ENCODE measurements around the gene VMP1. TPM values are rescaled to one million over a fixed set of nuclear protein-coding genes. Genes with fewer than 3 reads are reported as not detected.
A peak's percentile ranks its signal among the peaks of the same experiment; 100 is the strongest.
"Not testable (repeated sequence)": the region's sequence is repeated elsewhere in the genome, so short reads cannot be mapped to it uniquely, and the experiment has no call there.

Gene VMP1
- total and polyA plus RNA-seq, 2 of the 4 experiments (the other 2 are of a cell fraction) = 89.8 to 197 TPM

DNA sequence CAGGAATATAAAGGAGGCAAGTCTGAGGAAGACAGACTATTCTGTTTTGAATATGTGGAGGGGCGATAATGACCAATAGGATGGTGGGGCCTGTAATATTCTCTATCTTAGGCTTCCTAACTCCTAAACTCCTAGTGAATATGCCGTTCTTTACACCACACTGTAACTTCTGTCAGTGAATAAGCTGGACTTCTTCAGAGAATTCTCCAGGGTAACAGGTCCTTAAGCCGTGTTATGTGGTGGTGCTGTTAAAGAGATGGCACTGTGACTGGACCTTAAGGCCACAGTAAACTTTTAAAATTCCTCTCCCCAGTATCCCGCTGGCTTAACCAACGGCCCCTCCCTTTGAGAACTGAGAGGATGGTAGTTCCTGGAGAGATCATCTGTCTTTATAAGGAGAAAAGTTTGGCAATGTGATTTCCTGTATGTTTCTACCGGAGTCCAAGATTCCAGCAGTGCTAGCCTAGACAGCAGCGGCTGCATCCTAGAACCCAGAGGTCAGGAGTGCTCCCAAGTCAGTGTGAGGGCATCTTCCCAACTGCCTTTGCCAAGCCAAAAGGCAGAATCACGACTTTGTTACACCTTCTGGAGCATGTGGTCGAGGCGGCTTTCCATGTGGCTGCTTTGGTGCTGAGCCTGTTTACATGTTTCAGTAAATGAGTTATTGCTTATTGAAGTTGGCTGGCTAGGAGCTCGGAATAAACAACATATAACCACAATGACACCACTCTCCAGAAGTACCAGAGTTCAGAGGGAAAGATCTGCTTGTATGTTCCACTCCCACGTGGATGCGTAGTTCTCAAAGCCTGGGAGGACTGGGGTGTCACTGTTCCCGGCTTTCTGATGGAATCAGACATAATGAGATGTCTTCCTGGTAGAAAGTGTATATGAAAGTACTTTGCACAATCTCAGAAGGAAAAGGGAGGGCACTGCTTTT lies 144.3 kb downstream of the VMP1 start (continued):
- TF ChIP-seq, protein P1, sequence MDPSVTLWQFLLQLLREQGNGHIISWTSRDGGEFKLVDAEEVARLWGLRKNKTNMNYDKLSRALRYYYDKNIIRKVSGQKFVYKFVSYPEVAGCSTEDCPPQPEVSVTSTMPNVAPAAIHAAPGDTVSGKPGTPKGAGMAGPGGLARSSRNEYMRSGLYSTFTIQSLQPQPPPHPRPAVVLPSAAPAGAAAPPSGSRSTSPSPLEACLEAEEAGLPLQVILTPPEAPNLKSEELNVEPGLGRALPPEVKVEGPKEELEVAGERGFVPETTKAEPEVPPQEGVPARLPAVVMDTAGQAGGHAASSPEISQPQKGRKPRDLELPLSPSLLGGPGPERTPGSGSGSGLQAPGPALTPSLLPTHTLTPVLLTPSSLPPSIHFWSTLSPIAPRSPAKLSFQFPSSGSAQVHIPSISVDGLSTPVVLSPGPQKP (IDR thresholded peaks at IDR 0.05; ENCODE audit: borderline replicate concordance, low read depth, low read length) = no peak

DNA sequence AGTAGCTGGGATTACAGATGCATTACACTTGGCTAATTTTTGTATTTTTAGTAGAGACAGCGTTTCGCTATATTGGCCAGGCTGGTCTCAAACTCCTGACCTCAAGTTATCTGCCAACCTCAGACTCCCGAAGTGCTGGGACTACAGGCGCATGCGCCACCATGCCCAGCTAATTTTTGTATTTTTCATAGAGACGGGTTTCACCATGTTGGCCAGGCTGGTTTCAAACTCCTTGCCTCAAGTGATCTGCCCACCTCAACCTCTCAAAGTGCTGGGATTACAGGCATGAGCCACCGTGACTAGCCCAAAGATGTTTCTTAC lies 145.4 kb downstream of the VMP1 start:
- Histone ChIP-seq H3K18ac (ENCODE audit: low read depth, low read length) (peak overlapping the region; percentile 81), H2BK20ac (ENCODE audit: low read depth, low read length) (peak overlapping the region; percentile 77), H3K23ac (ENCODE audit: low read depth, low read length) (peak overlapping the region; percentile 61; the same call in 1 of the 2 replicates), H2AFZ (replicated peaks; ENCODE audit: low read length, poor library complexity) (peak overlapping the region; percentile 74), H2BK5ac (ENCODE audit: low read depth, low read length, poor library complexity, severe bottlenecking) (peak overlapping the region; percentile 77), H3K9me1 (ENCODE audit: insufficient read depth, low read length) (peaks cover 16% of the 10 kb centered on the region), H4K5ac (ENCODE audit: low read depth, low read length) (peak overlapping the region; percentile 27), H2AK9ac (replicated peaks; ENCODE audit: low read depth, low read length, poor library complexity) (peak overlapping the region; percentile 30), H3K14ac (replicated peaks; ENCODE audit: low read depth, low read length) (peak overlapping the region; percentile 66), H3K56ac (ENCODE audit: extremely low read depth, insufficient read depth, low read length) (peak overlapping the region; percentile 89), H3K9ac (ENCODE audit: low read depth, low read length) (peak overlapping the region; percentile 47; the same call in 1 of the 2 replicates), H4K8ac (ENCODE audit: low read depth in 2 of 2, low read length in 2 of 2) (peak overlapping the region; percentile 21 to 93), H3K4ac (ENCODE audit: low read depth, low read length) (peak overlapping the region; percentile 78), H3K79me1 (ENCODE audit: low read depth in 1 of 2, low read length in 2 of 2) (peaks cover 4 to 40% of the 10 kb centered on the region in 2 experiments; a peak in 3 of 4 replicates), H3K27ac (ENCODE audit: insufficient read depth, low read length) (peak overlapping the region; percentile 73), H2AK5ac (ENCODE audit: low read depth, low read length) (peak overlapping the region; percentile 87), H2BK120ac (ENCODE audit: low read depth, low read length) (peak overlapping the region; percentile 92), H2BK15ac (ENCODE audit: low read depth, low read length) (peak overlapping the region; percentile 81; the same call in 2 of the 3 replicates), H3K4me1 (ENCODE audit: control insufficient read depth, insufficient read depth, low read length) (peaks cover 15% of the 10 kb centered on the region), H4K91ac (ENCODE audit: insufficient read depth, low read depth, low read length) (peak overlapping the region; percentile 53)
- H3K4me2 ChIP-seq (ENCODE audit: low read depth, low read length); H3K36me3 ChIP-seq (ENCODE audit: control insufficient read depth, insufficient read depth, low read length); BruUV-seq (replicated peaks); H3K9me3 ChIP-seq (ENCODE audit: control insufficient read depth, insufficient read depth, low read length); DNase-seq; ATAC-seq (ENCODE audit: low read depth); H3K4me3 ChIP-seq (ENCODE audit: insufficient read depth, low read depth, low read length); H3K27me3 ChIP-seq (ENCODE audit: control insufficient read depth, insufficient read depth, low read length); in situ Hi-C loops (cut with MboI; ENCODE audit: low sequenced_read_pairs); dilution Hi-C loops (cut with HindIII; ENCODE audit: low sequenced_read_pairs, unreplicated experiment); H4K20me1 ChIP-seq (ENCODE audit: insufficient read depth, low read length); intact Hi-C loops (cut with micrococcal nuclease): not testable (repeated sequence)
- POLR2A ChIA-PET (ENCODE audit: unreplicated experiment) = interaction anchor here (1.0 kb wide), 2 partner anchors 12 to 15 kb away, joined by 3 read pairs; no protein-coding TSS in a partner anchor
- WGBS, 2 experiments (ENCODE audit: extremely low coverage in 2 of 2, insufficient read length in 1 of 2) = 99% methylated on average over 6 of the region's 7 CpGs; no CpG with 5 or more reads in 1 of the 2 experiments
- CTCF ChIA-PET = interaction anchor here (0.6 kb wide), 1 partner anchor 84 kb away, joined by 4 read pairs; no protein-coding TSS in a partner anchor

Data from IMR-90 (cell line).